Measurements from ENCODE around the gene KDM5B.

KDM5B gene

DNA sequence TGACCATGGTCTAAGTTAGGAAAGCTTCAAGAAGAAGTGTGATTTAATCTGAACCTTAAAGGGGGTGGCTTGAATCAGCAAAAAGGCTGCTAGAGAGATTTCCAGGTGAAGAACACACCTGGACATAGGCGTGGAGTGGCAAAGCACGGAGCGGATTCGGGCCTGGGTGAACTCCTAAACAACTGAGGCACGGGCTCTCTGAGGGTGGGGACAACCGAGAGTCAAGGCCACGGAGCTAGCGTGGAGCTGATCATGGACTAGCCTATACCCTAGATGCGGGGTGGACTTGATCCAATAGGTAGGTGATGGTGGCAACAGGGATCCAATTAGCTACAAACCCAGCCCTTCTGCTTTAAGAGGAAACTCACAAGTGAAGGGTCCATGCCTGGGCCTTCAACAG is 125.7 kb downstream of the KDM5B start:
- DNase-seq, result no peak

- DNase-seq, result no peak
These were observed 126.3 kb downstream of the KDM5B start for GRCh38 chr1:202681736-202682420.

DNA sequence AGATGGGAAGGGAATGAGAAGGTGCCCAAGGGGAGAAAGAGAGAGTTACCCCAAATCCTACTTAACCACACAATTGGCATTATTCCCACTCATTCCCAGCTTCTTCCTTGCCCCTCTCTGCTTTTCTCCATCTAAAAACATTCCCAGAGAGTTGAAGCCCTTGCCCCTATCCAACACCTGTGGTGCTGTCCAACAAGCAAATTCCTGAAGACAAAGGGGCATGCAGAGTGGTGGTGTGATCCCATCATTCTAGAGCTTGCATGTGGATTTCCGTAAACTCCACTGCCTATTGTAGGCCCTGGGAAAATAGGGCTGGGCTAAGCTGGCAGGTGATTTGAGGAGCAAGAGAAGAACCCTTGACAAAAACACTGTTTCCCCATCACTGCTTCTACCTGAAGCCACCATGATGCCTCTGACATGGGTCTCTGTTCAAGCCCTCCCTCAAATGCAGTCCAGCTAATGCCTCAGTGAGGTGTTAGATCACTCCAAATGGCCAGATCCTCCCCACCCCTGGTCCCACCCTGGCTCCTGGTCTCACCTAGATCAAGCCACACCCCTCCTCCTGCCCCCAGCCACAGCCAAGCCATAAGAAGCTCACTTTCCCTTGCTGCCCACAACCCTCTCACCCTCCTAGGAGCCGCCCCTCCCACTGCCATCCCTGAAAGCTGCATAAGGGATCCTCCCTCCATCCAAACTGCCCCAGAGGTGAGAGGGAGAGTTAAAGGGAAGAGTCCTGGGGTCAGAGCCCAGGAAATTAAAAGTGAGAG is 127.5 kb downstream of the KDM5B start:
- DNase-seq, result no peak

DNA sequence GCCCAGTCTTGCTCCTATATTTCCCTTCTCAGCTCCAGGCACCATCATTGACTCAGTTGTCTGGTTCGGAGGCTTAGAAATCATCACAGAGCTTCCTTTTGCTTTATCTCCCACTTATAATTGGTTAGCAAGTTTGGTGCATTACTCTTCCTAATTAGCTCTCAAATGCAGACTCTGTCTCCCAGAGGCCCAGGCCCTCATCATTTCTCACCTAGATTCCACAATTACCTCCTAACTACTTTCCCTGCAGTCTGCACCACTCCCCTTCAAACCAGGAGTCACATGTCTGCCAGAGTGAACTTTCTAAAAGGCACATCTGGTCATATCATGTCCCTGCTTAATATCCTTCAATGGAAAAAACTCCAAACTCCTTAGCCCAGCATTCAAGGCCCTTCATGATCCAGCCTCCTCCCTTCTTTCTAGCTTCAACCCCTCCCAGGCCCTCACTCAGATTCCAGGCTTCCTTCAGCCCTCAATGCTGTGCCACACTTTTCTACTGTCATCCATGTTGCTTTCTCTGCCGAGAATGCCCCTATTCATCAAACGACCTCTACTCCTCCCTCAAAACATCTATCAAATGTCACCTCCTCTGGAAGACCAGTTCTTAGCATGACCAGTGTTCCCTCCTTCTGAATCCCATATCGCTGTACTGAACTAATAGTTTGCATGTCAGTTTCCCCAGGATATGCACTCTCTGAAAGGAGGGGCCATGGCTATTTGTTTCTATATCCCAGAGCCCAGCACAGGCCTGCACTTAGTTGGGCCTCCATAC is 128.6 kb downstream of the KDM5B start:
- DNase-seq, result no peak

DNA sequence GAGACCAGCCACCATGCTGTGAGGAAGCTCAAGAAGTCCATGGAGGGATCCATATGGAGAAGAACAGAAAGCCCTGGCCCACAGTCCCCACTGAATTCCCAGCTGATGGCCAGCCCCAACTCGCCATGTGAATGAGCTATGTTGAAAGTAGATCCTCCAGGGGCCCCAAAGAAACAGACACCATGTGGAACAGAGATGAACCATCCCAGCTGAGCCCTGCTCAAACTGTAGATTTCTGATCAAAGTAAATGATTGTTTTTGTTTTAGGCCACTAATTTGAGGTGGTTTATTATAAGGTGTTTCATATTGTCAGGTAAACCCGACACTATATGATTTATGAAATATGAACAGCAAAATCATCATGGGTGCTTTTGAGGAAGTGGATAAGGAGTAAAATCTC is 130.8 kb downstream of the KDM5B start:
- DNase-seq, result no peak

Data from activated CD4-positive, alpha-beta T cell treated with anti-CD3 and anti-CD28 coated beads, Interleukin-2, amount 50 U/mL, for 1 hour (primary cell).